GM19463 (cell line): ENCODE measurements around the gene TSPAN16.
A peak's percentile ranks its signal among the peaks of the same experiment; 100 is the strongest.
"Not testable (repeated sequence)": the region's sequence is repeated elsewhere in the genome, so short reads cannot be mapped to it uniquely, and the experiment has no call there.

Source experiments
- ATAC-seq: cut with Tn5 transposase; IDR thresholded peaks from one replicate; pipeline ENCODE4 v1.9.1; 2021; ENCODE audit warnings: mild to moderate bottlenecking, moderate library complexity; ENCODE audit not compliant: unreplicated experiment

Gene TSPAN16

DNA sequence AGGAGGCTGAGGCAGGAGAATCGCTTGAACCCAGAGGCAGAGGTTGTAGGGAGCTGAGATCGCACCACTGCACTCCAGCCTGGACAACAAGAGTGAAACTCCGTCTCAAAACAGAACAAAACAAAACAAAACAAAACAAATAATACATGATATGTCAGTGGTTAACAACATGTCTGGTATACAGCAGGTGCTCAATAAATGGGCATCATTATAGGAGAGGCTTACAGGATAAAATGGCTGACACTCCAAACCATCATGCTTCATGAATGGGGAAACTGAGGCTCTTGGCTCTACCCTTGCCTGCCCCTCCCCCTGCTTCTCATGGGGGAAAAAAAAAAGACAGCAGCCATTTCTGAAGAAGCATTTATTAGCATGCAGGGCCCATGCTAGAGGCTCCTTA lies 46.5 kb downstream of the TSPAN16 start:
- no peak for ATAC-seq

DNA sequence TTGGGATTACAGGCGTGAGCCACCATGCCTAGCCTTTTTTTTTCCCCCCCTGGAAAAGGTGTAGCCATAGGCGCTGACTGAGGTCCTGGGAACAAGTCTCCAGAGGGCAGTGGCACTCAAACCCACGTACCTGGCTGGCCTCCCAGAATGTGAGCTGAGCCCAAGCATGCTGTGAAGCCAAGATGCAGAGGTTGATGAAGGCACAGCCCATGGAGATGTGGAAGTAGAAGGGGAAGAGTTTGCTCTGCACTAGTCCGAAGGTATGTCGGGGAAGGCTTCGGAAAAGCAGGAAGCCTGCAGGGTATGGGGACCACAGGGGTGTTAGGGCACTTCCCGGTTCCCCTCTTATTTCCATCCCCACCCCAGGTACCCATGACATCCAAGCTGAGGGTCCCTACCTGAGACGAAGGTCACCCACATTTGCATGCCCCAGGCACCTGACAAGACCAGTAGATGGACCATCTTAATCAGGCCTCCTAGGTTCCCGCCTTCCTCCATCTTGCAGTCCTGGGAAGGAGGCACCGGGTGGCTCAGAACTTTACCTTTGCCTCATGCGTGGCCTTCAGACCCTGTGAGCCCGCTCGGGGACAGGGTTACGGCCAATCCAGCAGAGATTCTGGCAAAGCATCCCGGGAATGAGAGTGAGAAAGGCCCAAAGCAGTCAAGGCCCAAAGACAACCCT lies 49.3 kb downstream of the TSPAN16 start:
- no peak for ATAC-seq

DNA sequence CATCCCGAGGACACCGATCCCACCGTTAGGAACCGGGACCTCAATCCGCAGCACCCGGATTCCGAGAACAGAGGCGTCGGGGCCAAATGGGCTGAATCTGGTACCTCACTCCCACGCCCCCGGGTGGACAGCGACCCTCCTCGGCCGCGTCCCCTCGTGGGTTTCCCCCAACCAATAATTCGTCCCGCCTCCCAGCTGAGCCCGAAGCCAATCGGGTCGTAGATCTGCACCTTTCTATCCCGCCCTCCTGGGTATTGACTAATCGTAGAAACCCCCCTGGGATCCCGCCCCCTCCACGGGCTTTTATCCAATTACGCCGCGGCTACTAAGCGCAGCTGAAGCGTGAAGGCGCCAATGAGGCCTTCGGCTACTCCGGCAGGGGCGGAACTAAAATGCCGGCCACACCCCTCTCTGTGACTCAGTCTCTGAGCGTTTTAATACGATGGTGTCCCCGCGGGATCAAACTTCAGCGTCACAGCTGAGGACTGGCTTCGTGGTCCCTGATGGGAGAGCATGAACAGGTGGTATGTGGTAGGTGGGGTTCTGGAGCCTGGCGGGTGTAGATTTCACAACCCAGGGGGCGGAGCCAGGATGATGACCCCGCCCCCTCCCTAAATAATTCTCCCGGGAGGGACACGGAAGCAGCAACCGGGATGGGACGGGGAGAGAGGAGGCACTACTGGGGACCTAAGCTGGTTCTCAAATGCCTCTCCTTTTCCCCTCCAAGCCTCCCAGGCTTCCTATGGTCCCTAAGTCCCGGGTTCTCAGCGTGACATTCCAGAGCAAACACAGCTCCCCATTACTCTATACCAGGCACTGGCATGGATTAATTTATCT lies 50.4 kb downstream of the TSPAN16 start, which contains the start of the genes CCDC159 and TMEM205:
CCDC159 (plus strand) TSS at position 416 of the 837 bp plus-strand sequence; CDS start at position 504, 88 bp downstream.
TMEM205 (minus strand) TSS at position 165 of the 837 bp plus-strand sequence. CDS start 649 bp downstream, outside the sequence.
- ATAC-seq, result peak; percentile 93

DNA sequence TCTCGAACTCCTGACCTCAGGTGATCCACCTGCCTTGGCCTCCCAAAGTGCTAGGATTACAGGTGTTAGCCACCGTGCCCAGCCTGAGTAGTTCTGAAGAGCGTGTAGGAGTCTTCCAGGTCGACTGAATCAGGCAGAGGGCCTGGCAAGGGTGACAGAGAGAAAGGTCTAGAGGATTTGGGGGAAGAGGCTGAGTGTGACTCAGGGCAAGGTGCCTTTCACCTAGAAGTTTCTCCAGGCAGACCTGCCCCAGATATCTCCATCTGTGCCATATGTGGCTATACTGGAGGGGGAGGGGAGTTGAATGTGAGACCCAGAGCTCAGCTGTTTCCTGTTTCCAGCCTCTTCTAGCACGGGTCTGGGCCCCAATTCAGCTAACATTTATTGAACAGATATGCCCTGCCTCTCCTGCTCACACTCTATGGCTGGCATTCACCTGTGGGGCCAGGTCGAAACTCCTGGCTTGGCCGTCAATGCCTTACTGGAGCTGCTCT lies 51.6 kb downstream of the TSPAN16 start:
- no peak for ATAC-seq

DNA sequence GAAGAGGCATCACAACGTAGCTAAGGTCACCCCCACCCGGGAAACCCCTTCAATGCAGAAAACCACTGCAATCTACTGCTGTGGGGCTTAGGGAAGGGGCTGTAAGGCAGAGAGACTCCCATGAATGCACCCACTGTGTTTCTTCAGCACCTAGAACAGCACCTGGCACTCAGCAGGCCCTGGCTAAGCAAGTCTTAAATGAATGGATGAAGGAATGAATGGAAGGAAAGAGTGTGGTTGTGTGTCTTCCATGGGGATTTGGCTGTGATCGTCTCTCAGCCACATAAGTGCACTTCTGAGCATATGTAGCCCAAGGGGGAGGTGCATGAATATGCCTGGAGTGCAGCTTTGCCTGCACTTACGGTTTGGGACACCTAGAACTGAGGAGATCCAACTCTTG lies 53.2 kb downstream of the TSPAN16 start:
- no peak for ATAC-seq

DNA sequence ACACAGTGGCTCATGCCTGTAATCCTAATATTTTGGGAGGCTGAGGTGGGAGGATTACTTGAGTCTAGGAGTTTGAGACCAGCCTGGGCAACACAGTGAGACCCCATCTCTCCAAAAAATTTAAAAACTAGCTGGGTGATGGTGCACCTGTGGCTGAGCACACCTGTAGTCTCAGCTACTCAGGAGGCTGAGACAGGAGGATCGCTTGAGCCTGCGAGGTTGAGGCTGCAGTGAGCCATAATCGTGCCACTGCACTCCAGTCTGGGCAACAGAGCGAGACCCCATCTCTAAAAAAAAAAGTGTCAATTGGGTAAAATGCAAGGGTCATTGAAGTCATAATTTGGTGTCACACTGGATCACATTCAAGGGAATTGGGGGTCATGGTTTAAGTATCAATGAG lies 58.1 kb downstream of the TSPAN16 start:
- not testable (repeated sequence) for ATAC-seq

DNA sequence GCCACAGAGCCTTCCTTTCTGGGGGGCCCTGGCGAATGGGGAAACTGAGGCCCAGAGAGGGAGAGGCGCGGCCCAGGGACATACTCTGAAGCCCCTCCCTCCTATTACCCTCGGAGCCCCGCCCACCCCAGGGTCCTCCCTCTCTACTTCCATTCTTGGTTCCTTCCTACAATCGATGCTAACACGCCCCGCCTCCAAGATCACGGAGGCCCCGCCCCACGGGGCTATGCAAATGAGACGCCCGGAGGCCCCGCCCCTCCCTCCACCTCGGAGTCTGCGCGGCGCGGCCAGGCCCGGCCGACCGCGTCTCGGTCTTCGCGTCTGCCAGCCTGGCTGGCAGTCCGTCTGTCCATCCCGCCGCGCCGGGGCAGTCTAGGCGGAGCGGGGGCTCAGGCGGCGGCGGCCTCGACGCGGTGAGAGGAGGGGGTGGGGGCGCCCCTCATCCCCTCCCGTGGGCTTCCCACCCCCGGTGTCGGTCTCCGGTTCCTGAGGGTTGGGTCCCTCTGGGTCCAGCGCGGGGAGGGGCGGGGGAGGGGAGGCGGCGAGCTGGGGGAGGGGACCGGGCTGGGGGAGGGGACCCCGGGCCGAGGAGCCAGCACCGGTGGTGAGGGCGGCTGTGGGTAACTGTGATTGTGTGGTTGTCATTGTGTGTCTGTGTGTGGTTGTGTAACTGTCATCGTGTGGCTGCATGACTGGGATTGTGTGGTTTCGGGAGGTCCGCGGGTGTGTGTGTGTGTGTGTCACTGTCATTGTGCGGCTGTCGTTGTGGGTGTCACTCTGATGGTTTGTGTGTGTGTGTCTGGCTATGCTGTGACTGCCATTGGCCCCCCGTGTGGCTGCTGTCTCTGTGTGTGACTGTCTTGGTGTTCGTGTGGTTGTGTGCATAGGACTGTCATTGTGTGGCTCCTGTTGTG lies 59.5 kb downstream of the TSPAN16 start, which contains the start of gene PLPPR2:
PLPPR2 (plus strand) TSS at position 273 of the 914 bp plus-strand sequence. CDS start 2,242 bp downstream, outside the sequence.
- no peak for ATAC-seq

DNA sequence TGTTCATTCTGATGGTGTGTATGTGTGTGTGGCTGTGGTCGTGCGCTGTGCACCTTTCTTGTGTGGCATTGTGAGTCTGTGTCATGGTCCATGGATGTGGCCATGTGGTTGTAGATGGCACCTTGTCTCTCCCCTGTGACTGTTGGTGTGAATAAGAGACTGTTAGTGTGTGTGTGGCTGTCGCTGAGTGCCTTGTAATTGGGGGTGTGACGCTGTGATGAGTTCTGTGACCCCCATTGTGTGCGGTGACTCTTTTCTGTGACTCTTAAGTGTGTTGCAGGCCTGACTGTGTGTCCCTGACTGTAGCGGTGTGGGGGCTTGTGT lies 60.1 kb downstream of the TSPAN16 start:
- no peak for ATAC-seq

DNA sequence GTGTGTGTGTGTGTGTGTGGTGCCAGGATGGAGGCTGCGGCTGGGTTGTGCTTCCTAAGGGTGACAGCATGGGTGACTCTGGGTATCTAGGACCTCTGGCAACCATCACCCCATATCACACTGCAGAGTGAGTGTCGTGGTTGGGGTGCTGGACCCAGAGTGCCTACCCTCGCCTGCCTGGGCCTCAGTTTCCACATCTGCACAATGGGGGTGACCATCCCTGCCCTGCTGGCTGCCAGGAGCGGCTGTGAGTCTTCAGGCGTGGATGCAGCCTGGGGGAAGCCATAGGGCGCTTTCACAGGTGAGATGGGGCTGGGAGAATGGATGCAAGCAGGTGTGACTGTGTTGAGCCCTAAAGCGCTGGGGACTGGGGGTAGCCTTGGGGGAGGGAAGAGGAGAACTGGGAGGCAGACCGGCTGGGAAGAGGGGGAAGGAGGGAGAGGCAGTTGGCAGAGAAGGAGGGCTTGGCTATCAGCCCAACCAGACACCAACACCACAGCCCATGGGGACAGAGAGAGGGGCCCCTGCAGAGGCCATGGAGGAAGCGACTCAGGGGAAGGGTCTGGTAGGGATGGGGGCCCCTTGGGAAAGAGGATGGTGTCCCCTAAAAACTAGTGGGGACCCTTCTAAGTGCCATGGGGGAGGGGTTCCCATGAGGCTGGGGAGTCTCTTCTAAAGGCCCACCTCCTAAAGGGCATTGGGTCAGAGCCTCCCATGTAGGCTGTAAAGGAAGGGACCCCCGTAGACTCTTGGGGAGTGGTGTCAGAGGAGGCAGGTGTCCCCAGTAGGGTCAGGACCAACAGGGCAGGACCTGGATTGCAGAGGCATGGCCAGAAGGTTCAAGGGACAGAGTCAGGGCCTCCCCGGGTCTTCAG lies 61.0 kb downstream of the TSPAN16 start:
- no peak for ATAC-seq

DNA sequence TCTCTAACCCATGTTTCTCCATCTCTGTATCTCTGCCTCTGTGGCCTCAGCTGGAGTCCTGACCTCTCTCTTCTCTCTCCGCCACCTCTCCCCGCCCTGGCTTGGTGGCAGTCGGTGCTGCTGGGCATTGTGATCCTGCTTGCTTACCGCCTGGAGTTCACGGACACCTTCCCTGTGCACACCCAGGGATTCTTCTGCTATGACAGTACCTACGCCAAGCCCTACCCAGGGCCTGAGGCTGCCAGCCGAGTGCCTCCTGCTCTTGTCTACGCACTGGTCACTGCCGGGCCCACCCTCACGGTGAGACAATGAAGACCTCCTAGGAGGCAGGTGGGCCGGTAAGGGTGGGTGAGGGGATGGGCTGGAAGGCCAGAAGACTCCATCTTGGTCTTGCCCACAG lies 63.5 kb downstream of the TSPAN16 start:
- no peak for ATAC-seq

DNA sequence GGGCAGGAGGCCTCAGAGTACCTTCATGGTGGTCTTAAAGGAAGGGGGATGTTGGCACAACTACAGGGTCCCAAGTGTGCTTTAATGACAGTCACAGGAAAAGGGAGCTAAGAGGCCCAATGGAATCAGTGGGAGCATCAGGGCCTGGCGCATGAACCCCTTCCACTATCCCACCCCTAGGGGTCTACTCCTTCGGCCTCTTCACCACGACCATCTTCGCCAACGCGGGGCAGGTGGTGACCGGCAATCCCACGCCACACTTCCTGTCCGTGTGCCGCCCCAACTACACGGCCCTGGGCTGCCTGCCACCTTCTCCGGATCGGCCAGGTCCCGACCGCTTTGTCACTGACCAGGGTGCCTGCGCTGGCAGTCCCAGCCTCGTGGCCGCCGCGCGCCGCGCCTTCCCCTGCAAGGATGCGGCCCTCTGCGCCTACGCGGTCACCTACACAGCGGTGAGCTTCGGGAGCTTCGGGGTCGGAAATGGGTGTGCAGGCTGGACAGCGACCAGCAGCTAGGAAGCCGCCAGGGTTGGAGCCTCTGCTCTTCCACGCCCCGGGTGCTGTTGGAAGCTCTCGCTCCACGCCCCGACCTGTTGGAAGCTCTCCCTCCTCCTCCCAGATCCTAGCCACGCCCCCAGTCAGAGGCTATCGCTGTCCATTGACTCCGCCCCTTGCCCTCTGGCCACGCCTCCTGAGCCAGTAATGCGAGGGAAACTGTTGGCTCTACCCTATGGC lies 65.2 kb downstream of the TSPAN16 start:
- ATAC-seq, result no peak

DNA sequence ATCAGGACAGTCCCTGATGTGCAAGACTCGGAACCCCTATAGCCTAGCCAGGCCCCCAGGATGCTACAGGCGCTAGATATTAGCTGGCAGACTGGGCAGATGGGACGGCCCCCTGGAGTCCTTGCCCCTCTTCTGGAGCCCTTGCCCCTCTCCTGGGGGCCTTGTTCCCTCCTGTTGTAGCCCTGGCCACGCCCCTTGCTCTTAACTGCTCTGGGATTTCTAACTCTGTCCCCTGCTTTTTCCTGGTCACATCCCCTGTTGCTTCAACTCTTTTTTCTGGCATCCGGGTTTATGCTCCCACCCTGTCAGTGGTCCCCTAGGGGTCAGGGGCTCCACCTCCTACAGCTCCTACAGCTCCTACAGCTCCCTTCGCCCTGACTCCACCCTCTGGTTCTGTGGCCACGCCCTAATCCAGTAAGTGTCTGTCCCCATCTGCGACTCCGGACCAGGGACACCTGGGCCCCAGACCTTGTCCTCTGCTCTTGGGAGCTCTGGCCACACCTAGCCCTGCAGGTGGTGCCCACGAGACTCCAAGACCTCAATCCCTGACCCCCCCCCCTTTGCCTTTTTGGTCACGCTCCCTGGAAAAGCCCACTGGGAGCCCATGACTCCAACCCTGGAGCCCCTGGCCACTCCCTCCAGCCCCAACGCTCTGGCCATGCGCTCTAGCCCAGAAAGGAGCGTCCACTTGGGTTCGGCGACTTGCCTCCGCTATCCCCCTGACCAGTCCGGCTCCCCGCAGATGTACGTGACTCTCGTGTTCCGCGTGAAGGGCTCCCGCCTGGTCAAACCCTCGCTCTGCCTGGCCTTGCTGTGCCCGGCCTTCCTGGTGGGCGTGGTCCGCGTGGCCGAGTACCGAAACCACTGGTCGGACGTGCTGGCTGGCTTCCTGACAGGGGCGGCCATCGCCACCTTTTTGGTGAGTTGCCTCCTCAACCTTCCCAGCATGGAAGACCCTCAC lies 66.1 kb downstream of the TSPAN16 start:
- no peak for ATAC-seq

DNA sequence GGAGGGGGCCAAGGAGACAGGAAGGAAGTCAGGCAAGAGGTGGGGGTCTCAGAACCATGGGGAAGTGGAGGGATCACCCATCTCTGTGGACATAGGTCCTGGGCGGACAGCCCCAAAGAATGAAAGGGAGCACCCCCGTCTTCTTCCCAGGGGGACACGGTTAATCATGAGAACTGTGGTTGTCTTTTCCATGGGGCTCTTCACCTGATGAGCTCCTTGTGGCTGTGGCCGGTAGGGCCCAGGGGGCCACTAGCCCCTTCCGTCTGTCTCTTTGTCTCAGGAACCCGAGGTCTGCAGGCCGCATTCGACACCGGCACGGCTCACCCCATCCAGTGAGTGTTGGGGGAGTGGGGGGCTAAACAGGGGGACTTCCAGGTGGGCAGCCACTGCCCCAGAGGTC lies 67.9 kb downstream of the TSPAN16 start:
- no peak for ATAC-seq

DNA sequence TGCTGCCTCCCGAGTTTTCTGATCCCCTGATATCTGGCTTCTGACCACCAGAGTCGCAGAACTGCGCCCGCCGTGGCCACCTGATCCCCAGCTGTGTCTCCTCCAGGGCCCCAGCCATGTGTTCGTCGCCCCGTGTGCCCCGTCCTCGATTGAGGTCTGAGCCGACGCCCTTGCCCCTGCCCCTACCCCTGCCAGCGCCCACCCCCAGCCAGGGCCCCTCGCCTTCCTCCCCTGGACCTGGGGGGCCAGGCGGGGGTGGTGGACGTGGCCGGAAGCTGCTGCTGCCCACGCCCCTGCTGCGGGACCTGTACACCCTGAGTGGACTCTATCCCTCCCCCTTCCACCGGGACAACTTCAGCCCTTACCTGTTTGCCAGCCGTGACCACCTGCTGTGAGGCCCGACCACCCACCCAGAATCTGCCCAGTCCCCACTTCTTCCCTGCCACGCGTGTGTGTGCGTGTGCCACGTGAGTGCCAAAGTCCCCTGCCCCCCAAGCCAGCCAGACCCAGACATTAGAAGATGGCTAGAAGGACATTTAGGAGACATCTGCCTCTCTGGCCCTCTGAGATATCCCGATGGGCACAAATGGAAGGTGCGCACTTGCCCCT lies 68.4 kb downstream of the TSPAN16 start:
- no peak for ATAC-seq

DNA sequence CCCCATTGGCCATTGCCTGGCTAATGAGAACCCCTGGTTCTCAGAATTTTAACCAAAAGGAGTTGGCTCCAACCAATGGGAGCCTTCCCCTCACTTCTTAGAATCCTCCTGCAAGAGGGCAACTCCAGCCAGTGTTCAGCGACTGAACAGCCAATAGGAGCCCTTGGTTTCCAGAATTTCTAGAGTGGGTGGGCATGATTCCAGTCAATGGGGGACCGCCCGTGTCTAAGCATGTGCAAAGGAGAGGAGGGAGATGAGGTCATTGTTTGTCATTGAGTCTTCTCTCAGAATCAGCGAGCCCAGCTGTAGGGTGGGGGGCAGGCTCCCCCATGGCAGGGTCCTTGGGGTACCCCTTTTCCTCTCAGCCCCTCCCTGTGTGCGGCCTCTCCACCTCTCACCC lies 69.0 kb downstream of the TSPAN16 start:
- ATAC-seq, result no peak
